WTC11 (cell line): ENCODE data around the gene RBM34. TPM values are rescaled to one million over a fixed set of nuclear protein-coding genes. Genes with fewer than 3 reads are reported as not detected.
A peak's percentile ranks its signal among the peaks of the same experiment; 100 is the strongest.

Experiments used
- ATAC-seq: fragments of 200-7000 bp; cut with Tn5 transposase; 2 replicates; pipeline ENCODE4 v1.10.0; 2021; ENCODE audit warnings: mild to moderate bottlenecking, moderate library complexity
- CTCF ChIA-PET: fragments of 300-600 bp; sonication (Branson Sonifier 250); formaldehyde crosslinking; loops from one replicate; lab custom pipeline; 2021; ENCODE audit warnings: antibody characterized with exemption; lab: Charles Lee
- POLR2A ChIA-PET: fragments of 350-600 bp; sonication (Branson Sonifier 250); formaldehyde crosslinking; loops from one replicate; lab custom pipeline; 2021; ENCODE audit warnings: antibody characterized with exemption; lab: Charles Lee
- DNase-seq: peaks from one replicate; pipeline ENCODE4 v3.0.0; 2021; ENCODE audit warnings: low spot score
- H3K27ac Mint-ChIP-seq: 2 replicates; pipeline ENCODE4 v1.8.0; 2021; ENCODE audit warnings: mixed read lengths
- H3K27me3 Mint-ChIP-seq: 2 replicates; pipeline ENCODE4 v1.8.0; 2021; ENCODE audit warnings: low read depth, mild to moderate bottlenecking, moderate library complexity, mixed read lengths
- H3K36me3 Mint-ChIP-seq: 2 replicates; pipeline ENCODE4 v1.8.0; 2021; ENCODE audit warnings: mixed read lengths
- H3K4me1 Mint-ChIP-seq: 2 replicates; pipeline ENCODE4 v1.8.0; 2022; ENCODE audit warnings: mixed read lengths
- H3K4me3 Mint-ChIP-seq: 2 replicates; pipeline ENCODE4 v1.8.0; 2021; ENCODE audit warnings: mild to moderate bottlenecking, moderate library complexity, mixed read lengths
- H3K9me3 Mint-ChIP-seq: 2 replicates; pipeline ENCODE4 v1.8.0; 2021; ENCODE audit warnings: mixed read lengths
- AR ChIP-seq: fragments of 250-450 bp; sonication (Bioruptor Pico); IDR thresholded peaks from 2 replicates; pipeline ENCODE4 v1.9.0; 2021; ENCODE audit warnings: mild to moderate bottlenecking
- CBFB ChIP-seq: sonication (generic); formaldehyde crosslinking; IDR thresholded peaks from 2 replicates; pipeline ENCODE4 v1.8.1; 2022; ENCODE audit warnings: mild to moderate bottlenecking, low read depth, missing genetic modification reagents
- E2F4 ChIP-seq: sonication (generic); formaldehyde crosslinking; IDR thresholded peaks from 2 replicates; pipeline ENCODE4 v1.8.1; 2022; ENCODE audit warnings: low read depth, mild to moderate bottlenecking, moderate library complexity, missing genetic modification reagents, borderline replicate concordance
- EMX1 ChIP-seq: fragments of 250-450 bp; sonication (Bioruptor Pico); IDR thresholded peaks from 2 replicates; pipeline ENCODE4 v1.8.0; 2021; ENCODE audit warnings: mild to moderate bottlenecking
- ESRRA ChIP-seq: sonication (generic); formaldehyde crosslinking; IDR thresholded peaks from 2 replicates; pipeline ENCODE4 v1.8.1; 2022; ENCODE audit warnings: mild to moderate bottlenecking, missing genetic modification reagents, borderline replicate concordance
- ETV6 ChIP-seq: sonication (generic); formaldehyde crosslinking; IDR thresholded peaks from 2 replicates; pipeline ENCODE4 v1.8.1; 2022; ENCODE audit warnings: mild to moderate bottlenecking, missing genetic modification reagents
- JUN ChIP-seq: sonication (generic); formaldehyde crosslinking; IDR thresholded peaks from 2 replicates; pipeline ENCODE4 v1.8.0; 2023; ENCODE audit warnings: mild to moderate bottlenecking, missing genetic modification reagents
- MLX ChIP-seq: sonication (generic); formaldehyde crosslinking; IDR thresholded peaks from 2 replicates; pipeline ENCODE4 v1.8.1; 2023; ENCODE audit warnings: mild to moderate bottlenecking, missing genetic modification reagents, moderate library complexity
- MYBL2 ChIP-seq: sonication (generic); formaldehyde crosslinking; IDR thresholded peaks from 2 replicates; pipeline ENCODE4 v1.8.1; 2023; ENCODE audit warnings: mild to moderate bottlenecking, moderate library complexity, missing genetic modification reagents
- NFE2L1 ChIP-seq: sonication (generic); formaldehyde crosslinking; IDR thresholded peaks from 2 replicates; pipeline ENCODE4 v1.8.1; 2023; ENCODE audit warnings: missing genetic modification reagents
- NFYB ChIP-seq: sonication (generic); formaldehyde crosslinking; conservative IDR thresholded peaks from 2 replicates; pipeline ENCODE4 v1.8.0; 2022; ENCODE audit warnings: low read depth, missing genetic modification reagents
- NR1H2 ChIP-seq: sonication (generic); formaldehyde crosslinking; IDR thresholded peaks from 2 replicates; pipeline ENCODE4 v1.9.0; 2021; ENCODE audit warnings: mild to moderate bottlenecking, moderate library complexity, missing genetic modification reagents
- PRRX2 ChIP-seq: fragments of 250-450 bp; sonication (Bioruptor Pico); IDR thresholded peaks from 2 replicates; pipeline ENCODE4 v1.8.0; 2021; ENCODE audit warnings: mild to moderate bottlenecking
- SMAD3 ChIP-seq: sonication (generic); formaldehyde crosslinking; IDR thresholded peaks from 2 replicates; pipeline ENCODE4 v1.8.0; 2022; ENCODE audit warnings: missing genetic modification reagents, mild to moderate bottlenecking, borderline replicate concordance
- SOX15 ChIP-seq: fragments of 250-450 bp; sonication (Bioruptor Pico); IDR thresholded peaks from 2 replicates; pipeline ENCODE4 v1.9.0; 2021; ENCODE audit warnings: mild to moderate bottlenecking
- TCF7 ChIP-seq: sonication (generic); formaldehyde crosslinking; IDR thresholded peaks from 2 replicates; pipeline ENCODE4 v1.8.0; 2022; ENCODE audit warnings: mild to moderate bottlenecking, low read depth, missing genetic modification reagents, moderate library complexity
- TEAD1 ChIP-seq: sonication (generic); formaldehyde crosslinking; IDR thresholded peaks from 2 replicates; pipeline ENCODE4 v1.8.0; 2022; ENCODE audit warnings: mild to moderate bottlenecking, missing genetic modification reagents
- USF1 ChIP-seq: sonication (generic); formaldehyde crosslinking; IDR thresholded peaks from 2 replicates; pipeline ENCODE4 v1.8.0; 2022; ENCODE audit warnings: mild to moderate bottlenecking, missing genetic modification reagents
- ZNF219 ChIP-seq: sonication (generic); formaldehyde crosslinking; IDR thresholded peaks from 2 replicates; pipeline ENCODE4 v1.8.0; 2023; ENCODE audit warnings: missing genetic modification reagents, mild to moderate bottlenecking, borderline replicate concordance
- ZNF232 ChIP-seq: sonication (generic); formaldehyde crosslinking; IDR thresholded peaks from 2 replicates; pipeline ENCODE4 v1.8.0; 2022; ENCODE audit warnings: mild to moderate bottlenecking, missing genetic modification reagents
- total RNA-seq: library from RNA; stranded (reverse); gene quantifications from 3 replicates; pipeline ENCODE4 v1.2.3, GENCODE V29; 2021
- TF ChIP-seq, protein P1 (sequence below): sonication (generic); formaldehyde crosslinking; IDR thresholded peaks from 2 replicates; pipeline ENCODE4 v1.8.1; 2022; ENCODE audit warnings: low read depth, missing genetic modification reagents, borderline replicate concordance
- TF ChIP-seq, protein P2 (sequence below): sonication (generic); formaldehyde crosslinking; IDR thresholded peaks from 2 replicates; pipeline ENCODE4 v1.8.1; 2022; ENCODE audit warnings: mild to moderate bottlenecking, moderate library complexity, missing genetic modification reagents
- TF ChIP-seq, protein P3 (sequence below): sonication (generic); formaldehyde crosslinking; IDR thresholded peaks from 2 replicates; pipeline ENCODE4 v1.8.1; 2022; ENCODE audit warnings: mild to moderate bottlenecking, missing genetic modification reagents, moderate library complexity, borderline replicate concordance

Gene RBM34
- total RNA-seq, 1 experiment from 2014 or later: 112 TPM

- TF ChIP-seq USF1 (peak; percentile 19; the same call in 1 of the 2 replicates), AR (CRISPR knock-in tag) (no peak), PRRX2 (CRISPR knock-in tag) (no peak), CBFB (no peak), TEAD1 (CRISPR knock-in tag) (peak; percentile 59; the same call in 1 of the 2 replicates), ESRRA (CRISPR knock-in tag) (no peak), NFYB (CRISPR knock-in tag) (no peak), ZNF232 (CRISPR knock-in tag) (peak; percentile 89; the same call in 1 of the 2 replicates)
Measured at GRCh38 chr1:235160957-235161684, at the start of gene RBM34 (continued).

DNA sequence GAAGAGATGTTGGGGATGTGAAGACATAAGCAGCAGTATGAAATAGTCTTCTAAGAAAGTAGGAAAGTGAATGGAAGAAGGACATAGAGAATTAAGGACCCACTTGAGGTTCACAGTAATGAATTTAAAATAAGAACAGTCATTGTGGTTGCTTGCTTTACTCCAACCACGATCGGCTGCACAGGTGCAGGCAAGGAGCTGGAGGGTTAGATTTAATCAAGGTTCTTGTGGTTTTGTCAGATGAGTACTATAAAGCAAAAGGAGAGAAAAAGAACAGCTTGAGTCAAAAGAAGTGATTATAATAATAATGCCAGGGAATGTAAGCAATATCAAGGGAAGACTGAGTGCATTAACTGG is 46.1 kb upstream of the RBM34 start:
- ATAC-seq: peak; percentile 36; the same call in 1 of the 2 replicates
- TF ChIP-seq JUN (CRISPR knock-in tag): no peak
- TF ChIP-seq MYBL2 (CRISPR knock-in tag): no peak
- TF ChIP-seq, protein P1, sequence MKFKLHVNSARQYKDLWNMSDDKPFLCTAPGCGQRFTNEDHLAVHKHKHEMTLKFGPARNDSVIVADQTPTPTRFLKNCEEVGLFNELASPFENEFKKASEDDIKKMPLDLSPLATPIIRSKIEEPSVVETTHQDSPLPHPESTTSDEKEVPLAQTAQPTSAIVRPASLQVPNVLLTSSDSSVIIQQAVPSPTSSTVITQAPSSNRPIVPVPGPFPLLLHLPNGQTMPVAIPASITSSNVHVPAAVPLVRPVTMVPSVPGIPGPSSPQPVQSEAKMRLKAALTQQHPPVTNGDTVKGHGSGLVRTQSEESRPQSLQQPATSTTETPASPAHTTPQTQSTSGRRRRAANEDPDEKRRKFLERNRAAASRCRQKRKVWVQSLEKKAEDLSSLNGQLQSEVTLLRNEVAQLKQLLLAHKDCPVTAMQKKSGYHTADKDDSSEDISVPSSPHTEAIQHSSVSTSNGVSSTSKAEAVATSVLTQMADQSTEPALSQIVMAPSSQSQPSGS (CRISPR knock-in tag): no peak
- no peak for TF ChIP-seq SMAD3 (CRISPR knock-in tag)
- TF ChIP-seq, protein P2, sequence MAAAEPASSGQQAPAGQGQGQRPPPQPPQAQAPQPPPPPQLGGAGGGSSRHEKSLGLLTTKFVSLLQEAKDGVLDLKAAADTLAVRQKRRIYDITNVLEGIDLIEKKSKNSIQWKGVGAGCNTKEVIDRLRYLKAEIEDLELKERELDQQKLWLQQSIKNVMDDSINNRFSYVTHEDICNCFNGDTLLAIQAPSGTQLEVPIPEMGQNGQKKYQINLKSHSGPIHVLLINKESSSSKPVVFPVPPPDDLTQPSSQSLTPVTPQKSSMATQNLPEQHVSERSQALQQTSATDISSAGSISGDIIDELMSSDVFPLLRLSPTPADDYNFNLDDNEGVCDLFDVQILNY: no peak
- no peak for TF ChIP-seq E2F4 (CRISPR knock-in tag)
- no peak for TF ChIP-seq ETV6 (CRISPR knock-in tag)
- no peak for TF ChIP-seq NR1H2 (CRISPR knock-in tag)
- no peak for TF ChIP-seq MLX (CRISPR knock-in tag)
- TF ChIP-seq ZNF219 (CRISPR knock-in tag): no peak
- TF ChIP-seq EMX1 (CRISPR knock-in tag): no peak
- TF ChIP-seq TCF7 (CRISPR knock-in tag): no peak
- TF ChIP-seq NFE2L1 (CRISPR knock-in tag): no peak
- no peak for TF ChIP-seq SOX15 (CRISPR knock-in tag)
- TF ChIP-seq, protein P3, sequence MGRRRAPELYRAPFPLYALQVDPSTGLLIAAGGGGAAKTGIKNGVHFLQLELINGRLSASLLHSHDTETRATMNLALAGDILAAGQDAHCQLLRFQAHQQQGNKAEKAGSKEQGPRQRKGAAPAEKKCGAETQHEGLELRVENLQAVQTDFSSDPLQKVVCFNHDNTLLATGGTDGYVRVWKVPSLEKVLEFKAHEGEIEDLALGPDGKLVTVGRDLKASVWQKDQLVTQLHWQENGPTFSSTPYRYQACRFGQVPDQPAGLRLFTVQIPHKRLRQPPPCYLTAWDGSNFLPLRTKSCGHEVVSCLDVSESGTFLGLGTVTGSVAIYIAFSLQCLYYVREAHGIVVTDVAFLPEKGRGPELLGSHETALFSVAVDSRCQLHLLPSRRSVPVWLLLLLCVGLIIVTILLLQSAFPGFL (CRISPR knock-in tag): no peak
- Mint-ChIP-seq H3K4me1 (peaks cover 9% of the 10 kb centered on the region), H3K4me3 (no peak overlapping the region), H3K27me3 (no peaks in the 10 kb centered on the region), H3K36me3 (peaks cover 25% of the 10 kb centered on the region), H3K9me3 (no peaks in the 10 kb centered on the region), H3K27ac (peak overlapping the region; percentile 38)
- ChIA-PET POLR2A (no interaction called here), CTCF (no interaction called here)
- no peak for DNase-seq
